Embryonic facial prominence (tissue), 1 donor: ENCODE data around the gene TRIM32.
A peak's percentile ranks its signal among the peaks of the same experiment; 100 is the strongest.
"Not testable (repeated sequence)": the region's sequence is repeated elsewhere in the genome, so short reads cannot be mapped to it uniquely, and the experiment has no call there.

Experiments
- DNase-seq: peaks from one replicate; pipeline ENCODE4 v3.0.0-alpha.2; 2016; ENCODE audit errors: extremely low spot score

TRIM32 gene

GRCh38 chr9:116674210-116674980, 12.7 kb upstream of the TRIM32 start:
- no peak for DNase-seq

DNA sequence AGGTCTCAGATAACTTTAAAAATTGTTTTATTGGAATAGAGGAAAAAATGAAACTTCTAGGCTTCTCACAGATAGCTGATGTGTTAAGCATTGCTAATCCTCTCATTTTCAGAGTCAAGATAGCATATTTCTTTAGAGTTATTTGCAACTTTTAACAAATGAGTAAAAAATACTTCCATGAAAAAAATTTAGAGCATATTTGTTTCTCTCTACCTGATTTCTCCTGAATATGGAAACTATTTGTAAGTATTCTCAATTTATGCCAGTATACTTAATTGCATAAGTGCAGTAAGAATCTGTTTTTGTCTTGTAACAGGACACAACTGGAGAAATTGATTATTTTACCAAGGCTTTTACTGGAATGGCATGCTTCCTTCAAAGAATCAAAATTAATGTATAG, 3.6 kb upstream of the TRIM32 start:
- no peak for DNase-seq

- no peak for DNase-seq
Measured at GRCh38 chr9:116685166-116685565, 1.9 kb upstream of the TRIM32 start.

- DNase-seq: no peak
Measured at GRCh38 chr9:116686135-116686534, 970 bp upstream of the TRIM32 start.

- DNase-seq: peak; percentile 11
Measured at GRCh38 chr9:116686693-116687073, 422 bp upstream of the TRIM32 start.

- DNase-seq: no peak
Measured at GRCh38 chr9:116687754-116688135, 640 bp downstream of the TRIM32 start.

DNA sequence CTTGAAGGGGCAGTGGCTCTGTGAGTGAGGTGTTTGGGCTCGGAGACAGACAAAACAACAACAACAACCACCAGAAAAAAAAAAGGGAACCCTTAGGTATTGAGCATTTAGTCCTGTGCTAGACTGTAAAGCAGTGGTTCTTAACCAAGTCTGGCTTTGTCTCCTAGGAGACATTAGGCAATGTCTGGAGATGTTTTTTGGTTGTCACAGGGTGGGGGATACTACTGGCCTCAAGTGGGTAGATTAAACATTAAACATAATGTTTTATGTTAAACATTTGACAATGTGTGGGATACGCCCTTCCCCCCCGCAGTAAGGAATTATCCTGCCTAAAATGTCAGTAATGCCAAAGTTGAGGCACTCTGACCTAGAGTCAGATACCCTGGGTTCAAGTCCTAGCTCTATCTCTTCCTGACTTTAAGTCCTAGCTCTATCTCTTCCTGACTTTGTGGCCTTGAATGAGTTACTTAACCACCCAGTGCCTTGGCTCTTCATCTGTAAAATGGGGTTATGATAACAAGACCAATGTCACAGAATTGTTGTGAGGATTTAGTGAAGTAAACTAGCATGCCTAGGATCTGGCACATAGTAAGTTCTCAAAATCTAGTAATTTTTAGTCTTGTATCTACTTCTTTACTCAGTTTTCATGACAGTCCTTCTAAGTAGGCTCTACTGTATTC, 1.8 kb downstream of the TRIM32 start:
- no peak for DNase-seq

DNA sequence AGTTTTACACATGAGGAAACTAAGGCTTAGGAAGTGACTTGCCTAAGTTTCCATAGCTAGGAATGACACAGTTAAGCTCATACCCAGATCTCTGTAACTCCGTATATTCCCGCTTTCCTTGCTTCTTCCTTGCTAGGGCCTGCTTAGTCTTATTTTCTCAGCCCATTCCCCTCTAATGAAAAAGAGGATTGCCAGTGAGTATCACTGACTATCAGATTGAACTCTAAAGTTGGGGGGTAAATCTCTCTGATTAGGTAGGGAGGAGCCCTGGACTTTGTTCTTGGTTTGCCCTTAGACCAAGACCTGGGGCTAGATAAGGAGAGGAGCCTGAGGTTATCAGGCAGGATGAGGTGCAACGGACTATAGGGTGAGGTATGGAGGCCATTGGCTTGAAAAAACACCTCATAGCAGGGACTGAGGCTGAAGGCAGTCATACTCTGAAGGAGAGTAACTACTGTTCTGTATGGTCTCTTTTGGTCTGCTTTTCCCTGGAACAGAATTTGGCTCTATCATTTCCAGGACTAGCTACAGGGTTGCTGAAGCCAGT, 2.5 kb downstream of the TRIM32 start:
- no peak for DNase-seq

- not testable (repeated sequence) for DNase-seq
Measured at GRCh38 chr9:116690805-116691204, 3.7 kb downstream of the TRIM32 start.

GRCh38 chr9:116691607-116692006, 4.5 kb downstream of the TRIM32 start:
- DNase-seq: no peak

- DNase-seq: no peak
Measured at GRCh38 chr9:116692616-116693015, 5.5 kb downstream of the TRIM32 start.

GRCh38 chr9:116693233-116693731, 6.2 kb downstream of the TRIM32 start:
- DNase-seq: no peak

GRCh38 chr9:116694785-116695291, 7.7 kb downstream of the TRIM32 start:
- no peak for DNase-seq

DNA sequence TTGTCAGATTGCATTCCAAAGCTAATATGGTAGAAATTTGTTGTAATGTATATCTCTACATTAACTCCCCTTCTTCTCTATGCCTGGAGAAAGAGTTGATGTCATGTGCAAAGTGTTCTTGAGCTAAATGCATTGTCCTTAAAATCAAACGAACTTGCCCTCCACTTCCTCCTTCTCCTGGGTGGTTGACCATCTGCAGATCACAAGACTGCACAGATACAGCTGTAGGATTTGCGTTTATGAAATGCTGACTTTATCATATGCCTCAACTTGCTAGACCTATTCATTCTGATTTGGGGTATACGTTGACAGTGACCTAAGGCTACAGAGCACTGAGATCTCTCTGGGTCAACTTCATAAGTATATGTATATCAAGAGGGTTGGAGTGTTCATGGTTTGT, 8.3 kb downstream of the TRIM32 start:
- DNase-seq: no peak

DNA sequence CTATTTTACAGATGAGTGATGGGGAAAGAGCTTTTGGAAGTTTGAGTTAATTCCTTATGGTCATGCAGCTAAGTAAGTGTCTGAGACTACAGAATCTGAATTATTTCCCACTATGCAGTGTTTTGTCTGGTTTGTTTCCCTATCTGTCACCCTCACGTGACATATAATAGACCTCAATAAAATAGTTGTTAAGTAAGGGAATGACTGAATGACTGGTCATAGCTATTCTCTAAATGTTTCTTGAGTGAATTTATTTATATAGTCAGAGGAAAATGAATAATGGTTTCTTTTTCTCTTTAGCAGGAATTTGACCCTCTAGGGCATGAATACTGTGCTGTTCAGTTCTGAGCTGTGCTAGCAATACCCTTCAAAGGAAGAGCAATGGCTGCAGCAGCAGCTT, 10.3 kb downstream of the TRIM32 start:
- no peak for DNase-seq

- DNase-seq: no peak
Measured at GRCh38 chr9:116697887-116698286, 10.8 kb downstream of the TRIM32 start.

DNA sequence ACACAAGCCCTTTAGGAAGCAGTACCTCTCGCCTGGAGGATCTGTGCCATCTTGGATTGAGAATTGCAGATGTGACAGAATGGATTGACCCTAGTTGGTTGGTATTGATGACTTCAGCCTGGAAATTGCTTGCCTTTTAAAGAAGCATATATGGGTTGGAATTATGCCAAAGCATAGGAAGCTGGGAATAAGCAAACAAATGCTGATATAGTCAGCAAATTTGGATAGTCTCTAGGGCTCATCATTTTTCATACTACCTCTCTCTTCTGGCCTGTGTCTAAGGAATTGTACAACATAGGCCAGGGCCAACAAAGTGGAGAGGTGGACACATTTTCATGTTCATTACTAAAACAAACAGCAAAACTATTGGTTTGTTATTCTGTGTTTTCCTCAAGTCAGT, 13.2 kb downstream of the TRIM32 start:
- no peak for DNase-seq

GRCh38 chr9:116700882-116701865, 14.1 kb downstream of the TRIM32 start:
- no peak for DNase-seq

DNA sequence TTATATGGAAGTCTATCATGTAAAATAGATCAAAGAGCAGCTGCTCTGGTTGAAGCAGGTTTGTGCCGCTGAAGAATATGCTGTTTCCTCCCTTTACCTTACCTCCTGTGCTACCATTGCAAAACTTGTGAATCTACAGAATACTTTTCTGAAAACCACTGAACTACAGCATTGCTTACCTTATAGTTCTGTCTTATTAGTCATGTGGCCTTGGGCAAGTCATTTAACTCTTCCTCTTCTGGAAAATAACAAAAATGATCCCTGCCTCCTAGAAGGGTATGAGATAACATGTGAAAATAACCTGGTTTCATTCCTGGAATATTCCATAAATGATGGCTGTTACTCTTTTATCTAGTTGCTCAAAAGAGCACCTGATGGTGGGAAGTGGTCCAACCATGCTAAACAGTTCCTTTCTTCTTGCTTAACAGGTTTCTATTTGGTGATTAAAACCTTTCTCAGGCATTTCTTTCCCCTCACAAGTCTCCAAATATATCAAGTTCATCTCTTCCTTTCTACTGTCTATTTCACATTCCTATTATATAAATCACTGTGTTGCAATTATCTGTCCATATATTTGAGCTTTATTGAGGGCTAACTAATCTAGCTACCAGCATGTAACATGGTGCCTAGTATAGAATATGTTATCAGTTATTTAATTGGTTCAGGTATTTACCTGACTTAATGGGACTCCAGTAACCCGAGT, 15.0 kb downstream of the TRIM32 start:
- no peak for DNase-seq

DNA sequence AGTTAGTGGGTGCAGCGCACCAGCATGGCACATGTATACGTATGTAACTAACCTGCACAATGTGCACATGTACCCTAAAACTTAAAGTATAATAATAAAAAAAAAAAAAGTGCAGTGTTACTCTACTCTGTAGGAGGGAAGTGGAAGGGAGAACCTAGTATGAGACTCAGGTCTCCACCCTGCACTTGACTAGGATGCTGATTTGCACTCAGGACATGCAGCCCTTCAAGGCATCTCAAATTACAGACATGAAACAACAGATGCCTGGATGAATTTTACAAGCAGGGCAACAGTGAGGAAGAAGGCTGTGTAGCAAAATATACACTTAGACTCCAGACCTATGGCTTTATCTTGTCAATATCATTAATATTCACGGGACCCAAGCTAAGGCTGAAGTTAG, 16.5 kb downstream of the TRIM32 start:
- DNase-seq: no peak

DNA sequence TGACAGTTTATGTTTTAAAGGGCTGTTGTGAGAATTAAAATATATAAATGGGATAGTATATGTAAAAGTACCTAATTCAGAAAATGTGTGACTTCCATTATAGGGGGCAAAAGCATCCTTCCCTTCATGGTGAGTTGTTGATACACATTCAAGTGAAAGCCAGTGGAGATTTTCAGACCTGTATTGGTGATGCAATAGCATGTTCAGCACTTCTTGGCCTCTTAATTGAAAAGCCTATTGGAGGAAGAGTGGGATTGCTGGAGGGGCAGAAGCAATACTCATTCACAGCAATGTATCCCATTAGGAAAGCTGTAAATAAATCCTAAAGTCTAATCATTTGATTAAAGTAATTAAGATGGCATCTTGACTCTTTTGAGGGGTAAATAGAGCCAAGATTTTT, 17.4 kb downstream of the TRIM32 start:
- DNase-seq: no peak
